T-cell (primary cell): ENCODE measurements around the gene PDCD7. TPM values are rescaled to one million over a fixed set of nuclear protein-coding genes. Genes with fewer than 3 reads are reported as not detected.

Source experiments
- ATAC-seq, 4 experiments: fragments of 200-7000 bp in 3 of 4; fragments of 150-1000 bp in 1 of 4; cut with Tn5 transposase; replicated peaks in 1 of 4; 1 replicate in 3 of 4; 2 replicates in 1 of 4; pipeline ENCODE4 v1.10.0; 2021; ENCODE audit warnings: moderate library complexity in 3 of 4, mild to moderate bottlenecking in 2 of 4, moderate number of reproducible peaks in 1 of 4
- CTCF ChIA-PET, 2 donors: fragments of 300-600 bp; sonication (Branson Sonifier 250); formaldehyde crosslinking; loops; one replicate each; lab custom pipeline; 2022; ENCODE audit warnings: antibody characterized with exemption in 2 of 2; lab: Charles Lee
- POLR2A ChIA-PET, 2 donors: fragments of 300-600 bp; sonication (Branson Sonifier 250); formaldehyde crosslinking; loops; one replicate each; lab custom pipeline; 2022; ENCODE audit warnings: antibody characterized with exemption in 2 of 2; lab: Charles Lee
- DNase-seq, 35 experiments: peaks; one replicate each; pipeline versions ENCODE4 v3.0.0 to v3.0.0-alpha.2; 2013 to 2023
- H3K27ac ChIP-seq: one replicate; pipeline ENCODE4 v1.5.1; 2013; ENCODE audit warnings: low read length
- H3K27me3 ChIP-seq, 2 experiments: replicated peaks in 1 of 2; 1 replicate in 1 of 2; 2 replicates in 1 of 2; pipeline versions ENCODE4 v1.6.1 to v1.7.0; 2013; ENCODE audit warnings: low read length in 1 of 2, mixed read lengths in 1 of 2; ENCODE audit not compliant: control insufficient read depth in 2 of 2, insufficient read depth in 2 of 2; ENCODE audit errors: extremely low read depth in 1 of 2
- H3K36me3 ChIP-seq, 2 donors: 1 replicate in 1 of 2; 2 replicates in 1 of 2; pipeline versions ENCODE4 v1.6.1 to v1.7.0; 2013; ENCODE audit warnings: low read length in 1 of 2; ENCODE audit not compliant: control insufficient read depth in 2 of 2, insufficient read depth in 1 of 2; ENCODE audit errors: extremely low read depth in 1 of 2
- H3K4me1 ChIP-seq, 2 experiments: 1 replicate in 1 of 2; 2 replicates in 1 of 2; pipeline versions ENCODE4 v1.6.1 to v1.7.0; 2013; ENCODE audit warnings: low read length in 2 of 2, mixed read lengths in 1 of 2; ENCODE audit not compliant: insufficient read depth in 2 of 2, control insufficient read depth in 1 of 2; ENCODE audit errors: extremely low read depth in 1 of 2
- H3K4me3 ChIP-seq, 2 donors: 1 replicate in 1 of 2; 2 replicates in 1 of 2; pipeline versions ENCODE4 v1.5.1 to v1.7.0; 2013; ENCODE audit warnings: mild to moderate bottlenecking in 2 of 2, low read length in 1 of 2, moderate library complexity in 1 of 2; ENCODE audit not compliant: control insufficient read depth in 1 of 2; ENCODE audit errors: extremely low read depth in 1 of 2
- H3K9me3 ChIP-seq: 2 replicates; pipeline ENCODE4 v1.7.0; 2013
- H3K27ac Mint-ChIP-seq, 2 donors: one replicate each; pipeline ENCODE4 v1.8.0; 2020 to 2021; ENCODE audit warnings: mild to moderate bottlenecking in 2 of 2, mixed read lengths in 2 of 2
- H3K27me3 Mint-ChIP-seq, 2 donors: one replicate each; pipeline ENCODE4 v1.8.0; 2021 to 2022; ENCODE audit warnings: mixed read lengths in 2 of 2
- H3K36me3 Mint-ChIP-seq: one replicate; pipeline ENCODE4 v1.8.0; 2021; ENCODE audit warnings: mixed read lengths
- H3K4me1 Mint-ChIP-seq, 3 donors: one replicate each; pipeline ENCODE4 v1.8.0; 2020 to 2022; ENCODE audit warnings: mixed read lengths in 3 of 3, mild to moderate bottlenecking in 1 of 3
- H3K4me3 Mint-ChIP-seq, 3 donors: one replicate each; pipeline ENCODE4 v1.8.0; 2020 to 2022; ENCODE audit warnings: mild to moderate bottlenecking in 3 of 3, mixed read lengths in 3 of 3, moderate library complexity in 3 of 3
- H3K9me3 Mint-ChIP-seq, 3 donors: one replicate each; pipeline ENCODE4 v1.8.0; 2020 to 2022; ENCODE audit warnings: mixed read lengths in 3 of 3
- WGBS: methylation state at CpG from one replicate; pipeline ENCODE4 v1.1.5; 2013; ENCODE audit warnings: missing lambda C conversion rate; ENCODE audit not compliant: insufficient coverage; 5-methylcytosine and 5-hydroxymethylcytosine counted together
- total RNA-seq, 35 experiments: library from RNA in 6 of 35; stranded (reverse) in 6 of 35; fragments of 120-200 nt in 1 of 35; gene quantifications; one replicate each; pipeline versions ENCODE4 v1.2.1 to v1.2.4 and lab custom pipeline; 2013 to 2026

Gene PDCD7
- total RNA-seq, 5 donors from 2014 or later (not counting 1 experiment from before 2014, with no cell fraction given): 33.2 to 43.6 (median 36.7) TPM

DNA sequence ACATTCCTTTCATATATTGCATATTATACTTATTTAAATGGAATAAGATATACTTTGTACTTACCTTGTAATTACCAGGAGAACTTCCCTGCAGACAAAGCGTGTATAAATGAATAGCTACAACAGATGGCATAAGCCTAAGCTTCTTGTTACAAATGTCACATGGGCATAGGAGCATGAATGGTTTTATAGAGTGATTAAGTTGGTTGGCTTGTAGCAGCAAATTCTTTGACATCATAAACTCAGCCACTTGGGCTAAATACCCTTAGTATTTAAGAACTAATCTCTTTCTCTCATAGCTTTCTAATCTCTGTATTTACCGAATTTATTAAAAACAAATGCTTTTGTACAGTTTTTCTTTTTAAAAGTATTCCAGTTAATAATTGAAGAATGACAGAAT, 18.5 kb downstream of the PDCD7 start, which contains the start of gene UBAP1L:
Gene UBAP1L (minus strand): TSS at position 115 of the 400 bp plus-strand sequence. CDS start 8,985 bp downstream, outside the sequence.
- Mint-ChIP-seq H3K9me3 (no peaks in the 10 kb centered on the region), H3K27ac (no peak within 1 kb of the TSS), H3K36me3 (peaks cover 59% of the 10 kb centered on the region), H3K4me1 (no peaks in the 10 kb centered on the region), H3K4me3 (no peak within 1 kb of the TSS), H3K27me3 (no peaks in the 10 kb centered on the region)
- Histone ChIP-seq H3K4me3 (no peak within 1 kb of the TSS), H3K36me3 (peaks cover 7 to 64% of the 10 kb centered on the region in 2 donors), H3K4me1 (no peaks in the 10 kb centered on the region), H3K27me3 (no peaks in the 10 kb centered on the region), H3K27ac (no peak within 1 kb of the TSS), H3K9me3 (no peaks in the 10 kb centered on the region)
- DNase-seq: no peak
- no peak for ATAC-seq
- no CpG with 5 or more reads among the region's 2 CpGs for WGBS
- ChIA-PET POLR2A (no interaction called here), CTCF (interaction anchor here in 1 of 2 donors (0.6 to 1.1 kb wide), 3 partner anchors 94 to 384 kb away, joined by 3 to 4 read pairs (median 3); no protein-coding TSS in a partner anchor)

DNA sequence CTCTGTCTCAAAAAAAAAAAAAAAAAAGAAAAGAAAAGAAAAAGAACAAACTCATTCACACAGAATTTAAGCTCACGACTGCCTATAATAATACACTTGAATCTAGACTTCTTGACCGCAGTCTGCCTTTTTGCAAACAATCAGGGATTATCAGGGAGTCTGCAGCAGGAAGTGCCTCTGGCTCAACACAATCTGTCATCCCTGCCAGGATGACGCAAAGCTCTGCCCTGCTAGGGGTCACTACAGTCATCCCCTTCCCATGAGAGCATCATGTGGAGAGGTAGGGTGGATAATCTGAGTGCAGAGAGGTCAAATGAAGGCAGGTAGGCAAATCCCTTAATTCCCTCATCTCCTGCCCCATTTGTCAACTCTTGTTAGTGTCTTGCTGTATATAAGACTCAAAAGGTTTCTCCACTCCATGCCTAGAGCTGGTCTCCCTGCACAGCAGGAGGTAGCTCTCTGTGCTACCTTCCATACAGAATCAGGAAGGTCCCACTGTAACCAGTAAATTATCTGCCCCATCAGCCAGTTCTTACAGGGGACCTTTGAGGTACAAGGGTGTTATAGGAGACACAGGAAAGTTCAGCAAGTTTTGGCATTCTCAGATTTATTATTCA, 22.8 kb downstream of the PDCD7 start:
- H3K36me3 ChIP-seq: peaks cover 4 to 30% of the 10 kb centered on the region in 2 donors
- 100% methylated on average over 2 of the region's 3 CpGs for WGBS
- H3K9me3 ChIP-seq: no peaks in the 10 kb centered on the region
- H3K9me3 Mint-ChIP-seq: no peaks in the 10 kb centered on the region
- H3K27ac ChIP-seq: no peak overlapping the region
- peaks cover 45% of the 10 kb centered on the region for H3K36me3 Mint-ChIP-seq
- no peak overlapping the region for H3K4me3 ChIP-seq
- H3K27me3 Mint-ChIP-seq: no peaks in the 10 kb centered on the region
- H3K27ac Mint-ChIP-seq: no peak overlapping the region
- no peaks in the 10 kb centered on the region for H3K4me1 Mint-ChIP-seq
- no peak overlapping the region for H3K4me3 Mint-ChIP-seq
- ATAC-seq (no peak), DNase-seq (no peak)
- ChIA-PET CTCF (no interaction called here), POLR2A (no interaction called here)
- no peaks in the 10 kb centered on the region for H3K27me3 ChIP-seq
- no peaks in the 10 kb centered on the region for H3K4me1 ChIP-seq

DNA sequence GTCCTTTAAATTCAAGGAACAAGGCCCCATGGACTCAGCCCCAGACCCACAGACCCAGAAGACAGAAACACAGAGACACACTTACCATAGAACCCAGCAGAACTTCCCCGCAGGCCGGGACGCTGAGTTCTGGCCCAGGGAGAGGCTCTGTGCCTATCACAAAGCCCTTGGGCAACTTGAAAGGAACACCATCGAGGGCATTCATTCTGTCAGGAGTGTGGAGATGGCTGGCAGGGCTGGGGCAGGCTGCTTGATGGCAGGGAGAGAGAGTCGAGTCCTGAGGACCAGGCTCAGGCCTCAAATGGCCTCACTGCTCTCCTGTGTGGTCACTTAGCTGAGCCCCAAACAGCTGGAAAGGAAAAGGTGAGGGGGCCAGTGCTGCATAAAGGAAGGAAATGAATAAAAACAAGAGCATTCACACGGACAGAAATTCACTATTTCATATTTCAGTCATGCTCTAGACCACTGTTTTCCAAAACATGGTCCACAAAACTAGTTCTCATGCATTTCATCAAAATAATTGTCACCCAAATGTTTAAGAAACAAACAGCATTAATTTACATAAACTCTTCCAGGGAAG, 27.5 kb downstream of the PDCD7 start:
- ChIA-PET CTCF (no interaction called here), POLR2A (no interaction called here)
- ATAC-seq (no peak), DNase-seq (no peak)
- peaks cover 0 to 2% of the 10 kb centered on the region in 2 experiments for H3K4me1 ChIP-seq
- Mint-ChIP-seq H3K9me3 (no peaks in the 10 kb centered on the region), H3K27me3 (no peaks in the 10 kb centered on the region), H3K36me3 (peaks cover 36% of the 10 kb centered on the region), H3K4me1 (peaks cover 4% of the 10 kb centered on the region in 3 donors), H3K4me3 (no peak overlapping the region), H3K27ac (peak overlapping the region in 1 of 2 donors; percentile 44)
- 68% methylated on average over 5 of the region's 6 CpGs for WGBS
- no peaks in the 10 kb centered on the region for H3K9me3 ChIP-seq
- H3K36me3 ChIP-seq: peaks cover 4 to 15% of the 10 kb centered on the region in 2 donors
- H3K27me3 ChIP-seq: no peaks in the 10 kb centered on the region
- no peak overlapping the region for H3K27ac ChIP-seq
- no peak overlapping the region for H3K4me3 ChIP-seq

DNA sequence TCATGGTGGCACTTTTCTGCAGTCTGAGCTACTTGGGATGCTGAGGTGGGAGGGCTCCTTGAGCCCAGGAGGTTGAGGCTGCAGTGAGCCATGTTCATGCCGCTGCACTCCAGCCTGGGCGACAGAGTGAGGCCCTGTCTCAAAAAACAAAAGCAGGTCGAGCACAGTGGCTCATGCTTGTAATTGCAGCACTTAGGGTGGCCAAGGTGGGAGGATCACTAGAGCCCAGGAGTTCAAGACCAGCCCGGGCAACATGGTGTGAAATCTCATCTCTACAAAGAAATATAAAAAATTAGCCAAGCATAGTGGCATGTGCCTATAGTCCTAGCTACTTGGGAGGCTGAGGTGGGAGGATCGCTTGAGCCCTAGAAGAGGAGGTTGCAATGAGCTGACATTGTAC, 28.6 kb downstream of the PDCD7 start:
- WGBS: 89% methylated on average over 3 of the region's 5 CpGs
- H3K4me1 ChIP-seq: peaks cover 0 to 2% of the 10 kb centered on the region in 2 experiments
- Mint-ChIP-seq H3K27ac (no peak overlapping the region), H3K9me3 (no peaks in the 10 kb centered on the region), H3K27me3 (no peaks in the 10 kb centered on the region), H3K36me3 (peaks cover 36% of the 10 kb centered on the region), H3K4me3 (no peak overlapping the region), H3K4me1 (peaks cover 4% of the 10 kb centered on the region in 3 donors)
- no peak overlapping the region for H3K27ac ChIP-seq
- H3K4me3 ChIP-seq: no peak overlapping the region
- no peak for ATAC-seq
- no peak for DNase-seq
- ChIA-PET POLR2A (no interaction called here), CTCF (no interaction called here)
- no peaks in the 10 kb centered on the region for H3K9me3 ChIP-seq
- H3K27me3 ChIP-seq: no peaks in the 10 kb centered on the region
- peaks cover 0 to 21% of the 10 kb centered on the region in 2 donors for H3K36me3 ChIP-seq

DNA sequence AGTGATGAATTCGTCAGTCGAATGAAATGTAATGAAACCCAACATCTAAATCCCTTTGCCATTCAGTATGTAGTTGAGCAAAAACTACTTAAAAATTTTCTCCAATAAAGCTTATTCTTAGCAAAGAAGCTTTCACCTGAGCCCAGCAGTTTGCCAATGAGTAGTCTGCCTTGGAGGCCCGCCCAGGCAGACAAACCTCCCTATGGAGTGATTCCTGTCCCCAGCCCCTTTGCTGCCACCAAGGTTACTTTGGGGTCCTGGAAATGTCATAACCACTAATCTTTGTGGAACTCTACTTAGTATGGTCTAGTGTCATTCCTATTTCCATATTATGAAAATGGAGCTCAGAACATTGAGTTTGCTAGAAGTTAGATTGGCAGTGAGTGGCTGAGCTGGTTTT, 30.7 kb downstream of the PDCD7 start:
- Histone ChIP-seq H3K36me3 (peaks cover 0 to 39% of the 10 kb centered on the region in 2 donors), H3K27me3 (no peaks in the 10 kb centered on the region), H3K9me3 (no peaks in the 10 kb centered on the region), H3K4me1 (peaks cover 0 to 2% of the 10 kb centered on the region in 2 experiments), H3K4me3 (no peak overlapping the region), H3K27ac (no peak overlapping the region)
- peaks cover 46% of the 10 kb centered on the region for H3K36me3 Mint-ChIP-seq
- H3K4me3 Mint-ChIP-seq: no peak overlapping the region
- POLR2A ChIA-PET: no interaction called here
- ATAC-seq: no peak
- H3K27ac Mint-ChIP-seq: no peak overlapping the region
- H3K9me3 Mint-ChIP-seq: no peaks in the 10 kb centered on the region
- H3K27me3 Mint-ChIP-seq: no peaks in the 10 kb centered on the region
- DNase-seq: no peak
- no CpG with 5 or more reads among the region's 3 CpGs for WGBS
- peaks cover 4% of the 10 kb centered on the region in 3 donors for H3K4me1 Mint-ChIP-seq
- CTCF ChIA-PET: interaction anchor here in 1 of 2 donors (0.6 kb wide), 1 partner anchor 379 kb away, joined by 3 read pairs; no protein-coding TSS in a partner anchor

DNA sequence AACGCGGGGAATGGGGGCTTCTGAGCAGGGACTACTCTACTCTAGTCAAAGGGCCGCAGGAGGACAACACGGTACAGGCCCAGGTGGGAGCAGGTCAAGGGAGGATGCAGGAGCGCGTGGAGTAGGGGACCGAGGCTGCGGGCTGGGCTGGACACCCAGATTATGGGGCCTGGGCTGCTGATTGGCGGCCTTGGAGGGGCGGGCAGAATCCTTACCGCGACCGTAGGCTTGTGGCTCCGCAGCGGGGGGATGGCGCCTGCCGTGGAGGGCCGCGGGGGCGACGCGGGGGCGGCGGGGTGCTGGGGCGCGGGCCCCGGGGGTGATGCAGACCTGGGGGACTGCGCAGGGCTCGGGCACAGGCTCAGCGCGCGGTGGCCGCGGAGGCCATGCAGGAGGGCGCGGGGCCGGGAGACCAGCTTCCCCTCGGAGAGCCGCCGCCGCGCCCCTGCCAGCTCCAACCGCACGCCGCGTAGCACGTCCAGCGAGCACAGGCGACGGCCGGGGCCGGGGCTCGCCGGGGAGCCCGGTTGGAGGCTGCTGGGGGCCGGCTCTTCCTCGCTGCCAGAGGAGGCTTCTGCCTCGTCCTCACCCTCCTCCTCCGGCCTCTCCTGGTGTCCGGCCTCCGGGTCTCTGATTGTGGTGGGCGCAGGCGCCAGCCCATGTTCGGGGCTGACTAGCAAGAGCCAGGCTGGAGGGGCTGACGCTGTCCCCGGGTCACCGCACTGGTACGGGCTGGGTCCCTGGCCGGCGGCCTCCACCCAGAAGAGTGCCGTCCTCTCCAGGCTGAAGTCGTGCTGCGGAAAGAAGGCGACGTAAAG, 31.5 kb downstream of the PDCD7 start:
- Mint-ChIP-seq H3K27ac (no peak overlapping the region), H3K9me3 (no peaks in the 10 kb centered on the region), H3K4me1 (peaks cover 4% of the 10 kb centered on the region in 3 donors), H3K4me3 (no peak overlapping the region), H3K36me3 (peaks cover 52% of the 10 kb centered on the region), H3K27me3 (no peaks in the 10 kb centered on the region)
- POLR2A ChIA-PET: no interaction called here
- WGBS: 92% methylated on average over 61 of the region's 75 CpGs
- CTCF ChIA-PET: no interaction called here
- ATAC-seq: no peak
- Histone ChIP-seq H3K36me3 (peaks cover 0 to 47% of the 10 kb centered on the region in 2 donors), H3K9me3 (no peaks in the 10 kb centered on the region), H3K4me1 (peaks cover 0 to 2% of the 10 kb centered on the region in 2 experiments), H3K27ac (no peak overlapping the region), H3K27me3 (no peaks in the 10 kb centered on the region), H3K4me3 (no peak overlapping the region)
- DNase-seq: peak in 1 of 35 experiments; percentile 12
